Skeletal muscle satellite cell (primary cell): ENCODE measurements around the gene RRP9.

Experiments
- H3K27me3 ChIP-seq: 2 replicates; pipeline ENCODE4 v1.7.0; 2013; ENCODE audit warnings: low read length; ENCODE audit not compliant: control insufficient read depth, insufficient read depth
- H3K36me3 ChIP-seq: 2 replicates; pipeline ENCODE4 v1.7.0; 2013; ENCODE audit warnings: mild to moderate bottlenecking, control low read depth, low read length; ENCODE audit not compliant: insufficient read depth
- H3K4me1 ChIP-seq: 2 replicates; pipeline ENCODE4 v1.7.0; 2013; ENCODE audit warnings: low read length; ENCODE audit not compliant: control insufficient read depth, insufficient read depth
- H3K4me2 ChIP-seq: 2 replicates; pipeline ENCODE4 v1.7.0; 2013; ENCODE audit warnings: mild to moderate bottlenecking, low read length
- H3K4me3 ChIP-seq: 2 replicates; pipeline ENCODE4 v1.7.0; 2013; ENCODE audit warnings: low read length
- H3K9ac ChIP-seq: 2 replicates; pipeline ENCODE4 v1.7.0; 2013; ENCODE audit warnings: mild to moderate bottlenecking, low read depth, low read length, moderate library complexity
- H3K9me3 ChIP-seq: replicated peaks from 2 replicates; pipeline ENCODE4 v1.7.0; 2013; ENCODE audit warnings: mild to moderate bottlenecking, control low read depth, low read length

Gene RRP9

GRCh38 chr3:51961011-51961410 lies 19.3 kb upstream of the RRP9 start:
- peaks cover 37% of the 10 kb centered on the region for H3K36me3 ChIP-seq
- H3K9me3 ChIP-seq, result no peaks in the 10 kb centered on the region
- no peak overlapping the region for H3K4me3 ChIP-seq
- H3K4me2 ChIP-seq, result no peak overlapping the region
- H3K4me1 ChIP-seq, result peaks cover 34% of the 10 kb centered on the region
- H3K9ac ChIP-seq, result no peak overlapping the region
- H3K27me3 ChIP-seq, result no peaks in the 10 kb centered on the region

- Histone ChIP-seq H3K4me3 (no peak overlapping the region), H3K4me1 (peaks cover 34% of the 10 kb centered on the region), H3K27me3 (no peaks in the 10 kb centered on the region), H3K9ac (no peak overlapping the region), H3K36me3 (peaks cover 37% of the 10 kb centered on the region), H3K9me3 (no peaks in the 10 kb centered on the region), H3K4me2 (no peak overlapping the region)
Observed at GRCh38 chr3:51960386-51960785, 18.7 kb upstream of the RRP9 start.

- peaks cover 34% of the 10 kb centered on the region for H3K36me3 ChIP-seq
- no peaks in the 10 kb centered on the region for H3K27me3 ChIP-seq
- no peak overlapping the region for H3K4me3 ChIP-seq
- H3K4me2 ChIP-seq, result no peak overlapping the region
- no peaks in the 10 kb centered on the region for H3K9me3 ChIP-seq
- H3K4me1 ChIP-seq, result peaks cover 30% of the 10 kb centered on the region
- no peak overlapping the region for H3K9ac ChIP-seq
Observed at GRCh38 chr3:51959651-51960050, 17.9 kb upstream of the RRP9 start.

GRCh38 chr3:51958603-51959521 lies 17.2 kb upstream of the RRP9 start:
- peaks cover 22% of the 10 kb centered on the region for H3K4me1 ChIP-seq
- H3K36me3 ChIP-seq, result peaks cover 34% of the 10 kb centered on the region
- H3K27me3 ChIP-seq, result no peaks in the 10 kb centered on the region
- H3K9ac ChIP-seq, result no peak overlapping the region
- no peak overlapping the region for H3K4me3 ChIP-seq
- no peak overlapping the region for H3K4me2 ChIP-seq
- no peaks in the 10 kb centered on the region for H3K9me3 ChIP-seq

- H3K27me3 ChIP-seq, result no peaks in the 10 kb centered on the region
- no peaks in the 10 kb centered on the region for H3K9me3 ChIP-seq
- no peak overlapping the region for H3K9ac ChIP-seq
- peaks cover 33% of the 10 kb centered on the region for H3K36me3 ChIP-seq
- H3K4me2 ChIP-seq, result no peak overlapping the region
- no peak overlapping the region for H3K4me3 ChIP-seq
- peaks cover 26% of the 10 kb centered on the region for H3K4me1 ChIP-seq
Observed at GRCh38 chr3:51957520-51958205, 16.0 kb upstream of the RRP9 start.

GRCh38 chr3:51955893-51956770 lies 14.4 kb upstream of the RRP9 start:
- Histone ChIP-seq H3K4me1 (peaks cover 26% of the 10 kb centered on the region), H3K9me3 (no peaks in the 10 kb centered on the region), H3K9ac (peak overlapping the region; percentile 22), H3K4me2 (peak overlapping the region; percentile 78), H3K4me3 (peak overlapping the region; percentile 49), H3K36me3 (peaks cover 28% of the 10 kb centered on the region), H3K27me3 (no peaks in the 10 kb centered on the region)

- Histone ChIP-seq H3K4me1 (peaks cover 26% of the 10 kb centered on the region), H3K9me3 (no peaks in the 10 kb centered on the region), H3K9ac (peak within 1 kb of the TSS; percentile 22), H3K4me3 (peak within 1 kb of the TSS; percentile 49), H3K27me3 (no peaks in the 10 kb centered on the region), H3K4me2 (peak within 1 kb of the TSS; percentile 78), H3K36me3 (peaks cover 26% of the 10 kb centered on the region)
Observed at GRCh38 chr3:51955175-51955892, 13.6 kb upstream of the RRP9 start, which contains the start of gene GPR62. Gene GPR62 (plus strand): TSS chr3:51955381. CDS start chr3:51955653, 272 bp downstream.

GRCh38 chr3:51954713-51955112 lies 13.0 kb upstream of the RRP9 start:
- no peak overlapping the region for H3K4me2 ChIP-seq
- no peak overlapping the region for H3K4me3 ChIP-seq
- no peaks in the 10 kb centered on the region for H3K9me3 ChIP-seq
- H3K36me3 ChIP-seq, result peaks cover 23% of the 10 kb centered on the region
- peaks cover 26% of the 10 kb centered on the region for H3K4me1 ChIP-seq
- H3K9ac ChIP-seq, result no peak overlapping the region
- no peaks in the 10 kb centered on the region for H3K27me3 ChIP-seq

- Histone ChIP-seq H3K4me1 (peaks cover 26% of the 10 kb centered on the region), H3K4me2 (no peak overlapping the region), H3K36me3 (peaks cover 24% of the 10 kb centered on the region), H3K9me3 (no peaks in the 10 kb centered on the region), H3K9ac (no peak overlapping the region), H3K4me3 (no peak overlapping the region), H3K27me3 (no peaks in the 10 kb centered on the region)
Observed at GRCh38 chr3:51954105-51954504, 12.4 kb upstream of the RRP9 start.

GRCh38 chr3:51953445-51953844 lies 11.7 kb upstream of the RRP9 start:
- no peak overlapping the region for H3K4me3 ChIP-seq
- H3K9ac ChIP-seq, result no peak overlapping the region
- peaks cover 26% of the 10 kb centered on the region for H3K4me1 ChIP-seq
- H3K27me3 ChIP-seq, result no peaks in the 10 kb centered on the region
- H3K9me3 ChIP-seq, result no peaks in the 10 kb centered on the region
- peaks cover 27% of the 10 kb centered on the region for H3K36me3 ChIP-seq
- H3K4me2 ChIP-seq, result no peak overlapping the region
